ENCODE results near the gene GRAMD1B.

GRAMD1B gene

DNA sequence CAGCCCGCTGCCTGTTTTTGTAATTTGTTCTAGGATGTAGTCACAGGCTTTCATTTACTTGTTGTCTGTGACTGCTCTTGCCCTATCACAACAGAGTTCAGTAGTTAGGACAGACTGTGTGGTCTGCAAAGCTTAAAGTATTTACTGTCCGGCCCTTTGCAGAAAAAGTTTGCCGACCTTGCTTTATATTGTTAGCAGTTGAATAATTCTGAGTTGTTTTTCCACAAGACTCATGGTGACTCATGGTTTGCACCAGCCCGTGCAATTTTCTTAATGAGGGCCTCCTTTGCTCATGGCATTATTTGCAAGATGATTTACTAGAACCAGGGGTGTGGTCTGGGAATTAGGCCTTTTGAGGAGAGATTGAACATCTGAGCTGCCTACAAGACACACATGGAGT lies 113.7 kb downstream of the GRAMD1B start:
- FAIRE-seq, result no peak
- TF ChIP-seq, protein P1, sequence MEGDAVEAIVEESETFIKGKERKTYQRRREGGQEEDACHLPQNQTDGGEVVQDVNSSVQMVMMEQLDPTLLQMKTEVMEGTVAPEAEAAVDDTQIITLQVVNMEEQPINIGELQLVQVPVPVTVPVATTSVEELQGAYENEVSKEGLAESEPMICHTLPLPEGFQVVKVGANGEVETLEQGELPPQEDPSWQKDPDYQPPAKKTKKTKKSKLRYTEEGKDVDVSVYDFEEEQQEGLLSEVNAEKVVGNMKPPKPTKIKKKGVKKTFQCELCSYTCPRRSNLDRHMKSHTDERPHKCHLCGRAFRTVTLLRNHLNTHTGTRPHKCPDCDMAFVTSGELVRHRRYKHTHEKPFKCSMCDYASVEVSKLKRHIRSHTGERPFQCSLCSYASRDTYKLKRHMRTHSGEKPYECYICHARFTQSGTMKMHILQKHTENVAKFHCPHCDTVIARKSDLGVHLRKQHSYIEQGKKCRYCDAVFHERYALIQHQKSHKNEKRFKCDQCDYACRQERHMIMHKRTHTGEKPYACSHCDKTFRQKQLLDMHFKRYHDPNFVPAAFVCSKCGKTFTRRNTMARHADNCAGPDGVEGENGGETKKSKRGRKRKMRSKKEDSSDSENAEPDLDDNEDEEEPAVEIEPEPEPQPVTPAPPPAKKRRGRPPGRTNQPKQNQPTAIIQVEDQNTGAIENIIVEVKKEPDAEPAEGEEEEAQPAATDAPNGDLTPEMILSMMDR (IDR thresholded peaks at IDR 0.05; ENCODE audit: insufficient read depth, missing control alignments), result no peak
- DNase-seq (ENCODE audit: insufficient read length, low spot score), result no peak

- FAIRE-seq, result no peak
- DNase-seq (ENCODE audit: insufficient read length, low spot score), result no peak
- TF ChIP-seq, protein P1 (IDR thresholded peaks at IDR 0.05; ENCODE audit: insufficient read depth, missing control alignments), result no peak
These were observed 114.7 kb downstream of the GRAMD1B start for GRCh38 chr11:123544631-123545375.

DNA sequence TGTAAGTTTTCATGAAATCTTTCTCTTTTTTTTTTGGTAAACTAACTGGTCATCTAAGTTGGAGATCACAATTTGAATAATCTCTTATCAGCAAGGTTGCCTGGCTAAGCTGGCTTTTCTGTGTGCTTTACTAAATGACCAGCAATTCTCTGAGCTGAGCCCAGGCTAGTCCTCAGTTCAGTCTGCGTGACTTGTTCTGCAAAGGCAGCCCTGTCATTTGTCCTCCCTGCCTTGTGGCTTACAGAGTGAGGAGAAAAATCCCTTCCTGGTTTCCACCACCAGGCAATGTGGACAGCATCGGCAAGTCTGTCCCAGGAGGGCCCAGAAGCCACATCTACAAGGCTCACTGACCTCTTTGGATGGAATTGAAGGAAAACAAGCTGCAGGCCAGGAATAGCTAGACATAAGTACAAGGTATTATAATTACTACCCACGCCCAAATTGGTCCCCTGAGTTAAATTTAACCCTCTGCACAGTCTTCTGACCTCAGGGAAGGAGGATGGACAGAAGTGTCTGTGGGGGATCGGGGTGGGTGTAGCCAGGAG lies 115.7 kb downstream of the GRAMD1B start:
- TF ChIP-seq, protein P1 (IDR thresholded peaks at IDR 0.05; ENCODE audit: insufficient read depth, missing control alignments), result no peak
- FAIRE-seq, result no peak
- DNase-seq (ENCODE audit: insufficient read length, low spot score), result no peak

DNA sequence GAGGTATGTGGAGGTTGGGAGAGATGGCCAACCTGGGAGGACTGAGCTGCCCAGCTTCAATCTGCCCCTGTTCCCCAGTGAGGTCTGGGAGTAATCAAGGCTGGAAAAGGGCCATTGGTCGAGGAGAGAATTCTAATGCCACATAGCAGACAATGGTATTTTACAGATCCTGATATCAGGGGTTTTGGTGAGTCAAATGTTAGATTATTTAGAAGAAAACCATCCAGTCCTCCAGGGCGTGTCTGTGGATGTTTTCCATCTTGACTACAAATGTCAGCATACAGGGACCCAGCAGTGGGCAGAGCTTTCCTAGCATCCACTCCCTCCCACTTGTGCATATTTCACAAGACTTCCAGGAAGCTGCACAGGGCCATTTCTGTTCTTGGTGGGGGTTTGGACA lies 116.4 kb downstream of the GRAMD1B start:
- TF ChIP-seq, protein P1 (IDR thresholded peaks at IDR 0.05; ENCODE audit: insufficient read depth, missing control alignments), result no peak
- FAIRE-seq (no peak), DNase-seq (ENCODE audit: insufficient read length, low spot score) (no peak)

- no peak for FAIRE-seq
- TF ChIP-seq, protein P1 (IDR thresholded peaks at IDR 0.05; ENCODE audit: insufficient read depth, missing control alignments), result no peak
- no peak for DNase-seq (ENCODE audit: insufficient read length, low spot score)
These were observed 117.1 kb downstream of the GRAMD1B start for GRCh38 chr11:123547180-123547579.

GRCh38 chr11:123548774-123549173 lies 118.7 kb downstream of the GRAMD1B start:
- FAIRE-seq (no peak), DNase-seq (ENCODE audit: insufficient read length, low spot score) (no peak)
- TF ChIP-seq, protein P1 (IDR thresholded peaks at IDR 0.05; ENCODE audit: insufficient read depth, missing control alignments), result no peak

Measured in D721Med (cell line).